HG02759 (cell line): ENCODE data around the gene RARB.

Source experiments
- ATAC-seq: cut with Tn5 transposase; IDR thresholded peaks from one replicate; pipeline ENCODE4 v1.9.1; 2021; ENCODE audit warnings: mild to moderate bottlenecking, moderate library complexity; ENCODE audit not compliant: unreplicated experiment

The RARB gene

GRCh38 chr3:25592510-25592968, 164.5 kb downstream of the RARB start:
- ATAC-seq, result peak; percentile 52

- ATAC-seq, result no peak
These were observed 164.9 kb downstream of the RARB start for GRCh38 chr3:25593001-25593400.

- peak; percentile 37 for ATAC-seq
These were observed 166.0 kb downstream of the RARB start for GRCh38 chr3:25594007-25594502.

DNA sequence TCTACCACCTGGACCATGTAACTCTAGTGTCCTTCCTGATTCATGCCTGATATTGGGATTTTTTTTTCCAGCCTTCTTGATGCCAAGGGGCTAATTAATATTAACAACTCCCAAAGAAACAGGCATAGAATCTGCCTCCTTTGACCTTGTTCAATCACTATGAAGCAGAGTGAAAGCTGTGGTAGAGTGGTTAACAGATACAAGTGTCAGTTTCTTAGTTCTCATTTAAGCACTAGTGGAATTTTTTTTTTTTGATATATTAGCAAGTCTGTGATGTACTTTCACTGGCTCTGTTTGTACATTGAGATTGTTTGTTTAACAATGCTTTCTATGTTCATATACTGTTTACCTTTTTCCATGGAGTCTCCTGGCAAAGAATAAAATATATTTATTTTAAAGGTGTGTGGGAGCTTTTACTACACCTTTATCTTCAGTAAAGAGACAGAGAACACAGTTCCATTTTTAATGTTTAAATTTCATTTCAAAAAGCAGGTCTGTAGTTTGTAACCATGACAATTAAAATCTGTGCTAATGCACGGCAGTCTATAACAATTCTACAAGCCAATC, 169.6 kb downstream of the RARB start:
- no peak for ATAC-seq

DNA sequence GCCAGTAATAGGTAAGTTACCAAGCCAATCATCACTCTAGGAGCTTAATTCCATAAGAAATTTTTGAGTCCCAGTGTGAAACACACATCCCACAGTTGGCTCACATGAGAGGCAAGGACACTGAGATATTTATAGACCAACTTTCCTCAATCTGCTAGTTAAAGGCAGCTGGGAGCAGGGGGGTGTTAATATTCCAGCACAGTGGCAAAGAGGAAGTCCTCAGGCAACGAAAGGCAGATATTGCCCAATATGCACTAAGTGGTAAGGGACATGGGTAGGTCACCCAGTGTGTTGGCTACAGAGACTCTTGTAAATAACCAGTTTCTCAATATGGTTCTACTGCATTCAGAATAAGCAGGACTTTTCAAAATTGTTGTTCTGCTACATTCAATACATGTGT, 175.6 kb downstream of the RARB start:
- no peak for ATAC-seq

- peak; percentile 49 for ATAC-seq
These were observed 176.2 kb downstream of the RARB start for GRCh38 chr3:25604107-25604805.

- ATAC-seq, result no peak
These were observed 182.1 kb downstream of the RARB start for GRCh38 chr3:25610167-25610566.

- no peak for ATAC-seq
These were observed 182.7 kb downstream of the RARB start for GRCh38 chr3:25610779-25611178.

- ATAC-seq, result no peak
These were observed 183.1 kb downstream of the RARB start for GRCh38 chr3:25611193-25611592.

DNA sequence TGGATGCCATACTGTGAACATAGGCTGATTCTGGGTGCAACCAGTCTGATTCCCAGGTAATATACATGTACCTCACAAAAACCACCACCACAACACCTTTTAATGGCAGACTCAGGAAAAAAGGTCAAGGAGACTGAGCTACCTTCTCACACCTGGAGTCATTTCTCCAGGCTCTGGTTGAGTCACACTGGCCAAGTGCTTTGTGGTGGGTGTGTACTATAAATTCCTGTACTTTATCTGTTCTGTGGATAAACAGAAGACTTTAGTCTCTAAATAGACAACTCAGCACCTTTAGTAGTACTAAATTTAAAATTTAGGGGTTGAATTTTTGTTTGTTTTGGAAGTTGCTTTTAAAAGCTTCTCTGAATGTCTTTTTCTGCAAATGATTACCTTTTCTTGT, 190.0 kb downstream of the RARB start:
- no peak for ATAC-seq

GRCh38 chr3:25619382-25619781, 191.3 kb downstream of the RARB start:
- no peak for ATAC-seq

GRCh38 chr3:25620493-25620892, 192.4 kb downstream of the RARB start:
- no peak for ATAC-seq

DNA sequence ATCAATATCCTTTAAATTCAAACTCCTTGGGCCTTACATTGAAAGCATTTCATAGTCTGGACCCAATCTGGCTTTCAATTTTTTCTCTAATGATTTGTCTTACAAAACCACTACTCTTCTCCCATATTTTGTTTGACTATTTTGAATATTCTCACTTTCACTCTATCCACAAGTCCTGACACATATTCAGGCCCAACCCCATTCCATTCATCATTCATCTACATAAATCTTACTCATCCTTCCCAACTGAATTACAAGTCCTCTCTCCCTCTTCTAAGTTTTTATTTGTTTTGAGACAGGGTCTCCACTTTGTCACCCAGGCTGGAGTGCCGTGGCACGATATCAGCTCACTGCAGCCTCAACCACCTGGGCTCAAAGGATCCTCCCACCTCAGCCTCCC, 193.0 kb downstream of the RARB start:
- ATAC-seq, result no peak

GRCh38 chr3:25631989-25632388, 203.9 kb downstream of the RARB start:
- ATAC-seq, result no peak

DNA sequence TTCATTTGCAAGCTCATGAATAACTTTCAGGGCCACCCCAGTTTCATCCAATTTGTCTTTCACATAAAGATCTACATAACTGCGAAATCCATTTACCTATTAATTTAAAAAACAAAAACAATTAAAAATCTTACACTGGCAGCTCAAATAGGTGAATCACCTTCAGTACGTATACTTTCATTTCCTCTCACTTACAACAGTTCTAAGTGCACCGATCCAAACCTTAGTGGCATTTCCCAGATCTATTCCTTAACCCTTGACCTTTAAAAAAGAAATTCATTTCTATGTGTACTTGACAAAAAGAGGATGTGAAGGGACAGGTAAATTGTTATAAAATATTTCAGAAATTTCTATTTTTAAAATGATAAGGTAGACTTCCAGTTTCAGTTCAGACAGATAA, 205.9 kb downstream of the RARB start:
- ATAC-seq, result no peak

DNA sequence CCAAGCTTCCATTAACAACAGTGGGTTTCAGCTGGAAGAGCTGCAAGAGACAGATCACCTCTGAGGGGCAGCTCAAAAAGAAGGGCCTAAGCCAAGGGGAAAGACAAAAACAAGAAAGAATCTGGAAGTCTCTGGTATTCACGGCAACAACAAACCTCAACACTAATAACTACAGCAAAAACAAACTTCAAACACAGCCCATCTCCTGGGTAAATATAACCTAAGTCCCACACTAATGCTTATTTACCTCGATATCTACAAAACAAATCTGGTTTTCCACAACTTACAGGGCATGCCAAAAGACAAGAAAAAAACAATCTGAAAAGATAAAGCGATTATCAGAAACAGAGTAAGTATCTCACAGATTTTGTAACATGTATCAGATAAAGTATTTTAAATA, 207.0 kb downstream of the RARB start:
- ATAC-seq, result no peak
